Measurements from ENCODE around the gene PDP2.

DNA sequence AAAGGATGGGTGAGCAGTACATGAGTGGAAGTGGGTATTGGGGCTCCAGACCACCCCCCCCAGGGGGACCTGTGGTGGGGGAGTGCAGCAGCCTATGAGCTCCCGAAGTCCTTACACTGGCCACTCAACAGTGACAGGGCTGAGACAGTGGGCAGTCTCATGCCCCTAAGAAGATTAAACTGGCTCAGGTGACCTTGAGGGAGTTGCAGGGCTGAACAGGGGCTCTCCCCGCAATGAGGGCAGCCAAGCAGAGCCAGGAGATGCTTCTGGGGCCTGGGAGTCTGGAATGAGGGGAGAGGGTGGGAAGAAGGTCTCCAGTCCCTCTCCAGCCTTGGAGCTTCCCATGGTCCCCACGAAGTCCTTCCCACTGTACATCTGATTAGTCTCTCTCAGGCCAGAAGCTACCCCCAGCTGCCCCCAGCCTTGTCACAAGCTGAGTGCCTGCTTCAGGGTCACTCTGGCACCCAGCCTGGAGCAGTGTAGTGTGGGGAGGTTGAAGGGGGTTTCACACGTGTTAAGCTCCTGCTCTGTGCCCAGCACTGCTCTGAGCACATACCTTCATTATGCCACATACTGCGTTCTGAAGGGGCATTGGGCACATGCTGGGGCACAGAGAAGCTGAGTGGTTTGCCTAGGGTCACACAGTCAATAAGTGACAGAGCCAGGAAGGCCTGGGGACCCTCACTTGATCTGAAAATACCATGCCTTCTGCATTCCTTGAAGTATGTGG lies 39.4 kb downstream of the PDP2 start:
- TF ChIP-seq, protein P1, sequence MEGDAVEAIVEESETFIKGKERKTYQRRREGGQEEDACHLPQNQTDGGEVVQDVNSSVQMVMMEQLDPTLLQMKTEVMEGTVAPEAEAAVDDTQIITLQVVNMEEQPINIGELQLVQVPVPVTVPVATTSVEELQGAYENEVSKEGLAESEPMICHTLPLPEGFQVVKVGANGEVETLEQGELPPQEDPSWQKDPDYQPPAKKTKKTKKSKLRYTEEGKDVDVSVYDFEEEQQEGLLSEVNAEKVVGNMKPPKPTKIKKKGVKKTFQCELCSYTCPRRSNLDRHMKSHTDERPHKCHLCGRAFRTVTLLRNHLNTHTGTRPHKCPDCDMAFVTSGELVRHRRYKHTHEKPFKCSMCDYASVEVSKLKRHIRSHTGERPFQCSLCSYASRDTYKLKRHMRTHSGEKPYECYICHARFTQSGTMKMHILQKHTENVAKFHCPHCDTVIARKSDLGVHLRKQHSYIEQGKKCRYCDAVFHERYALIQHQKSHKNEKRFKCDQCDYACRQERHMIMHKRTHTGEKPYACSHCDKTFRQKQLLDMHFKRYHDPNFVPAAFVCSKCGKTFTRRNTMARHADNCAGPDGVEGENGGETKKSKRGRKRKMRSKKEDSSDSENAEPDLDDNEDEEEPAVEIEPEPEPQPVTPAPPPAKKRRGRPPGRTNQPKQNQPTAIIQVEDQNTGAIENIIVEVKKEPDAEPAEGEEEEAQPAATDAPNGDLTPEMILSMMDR (IDR thresholded peaks at IDR 0.05; ENCODE audit: insufficient read depth, low read length): no peak
- TF ChIP-seq POLR2AphosphoS5 (IDR thresholded peaks at IDR 0.05; ENCODE audit: low read depth) (no peak), GABPA (IDR thresholded peaks at IDR 0.05; ENCODE audit: low read depth) (no peak)
- TF ChIP-seq, protein P2, sequence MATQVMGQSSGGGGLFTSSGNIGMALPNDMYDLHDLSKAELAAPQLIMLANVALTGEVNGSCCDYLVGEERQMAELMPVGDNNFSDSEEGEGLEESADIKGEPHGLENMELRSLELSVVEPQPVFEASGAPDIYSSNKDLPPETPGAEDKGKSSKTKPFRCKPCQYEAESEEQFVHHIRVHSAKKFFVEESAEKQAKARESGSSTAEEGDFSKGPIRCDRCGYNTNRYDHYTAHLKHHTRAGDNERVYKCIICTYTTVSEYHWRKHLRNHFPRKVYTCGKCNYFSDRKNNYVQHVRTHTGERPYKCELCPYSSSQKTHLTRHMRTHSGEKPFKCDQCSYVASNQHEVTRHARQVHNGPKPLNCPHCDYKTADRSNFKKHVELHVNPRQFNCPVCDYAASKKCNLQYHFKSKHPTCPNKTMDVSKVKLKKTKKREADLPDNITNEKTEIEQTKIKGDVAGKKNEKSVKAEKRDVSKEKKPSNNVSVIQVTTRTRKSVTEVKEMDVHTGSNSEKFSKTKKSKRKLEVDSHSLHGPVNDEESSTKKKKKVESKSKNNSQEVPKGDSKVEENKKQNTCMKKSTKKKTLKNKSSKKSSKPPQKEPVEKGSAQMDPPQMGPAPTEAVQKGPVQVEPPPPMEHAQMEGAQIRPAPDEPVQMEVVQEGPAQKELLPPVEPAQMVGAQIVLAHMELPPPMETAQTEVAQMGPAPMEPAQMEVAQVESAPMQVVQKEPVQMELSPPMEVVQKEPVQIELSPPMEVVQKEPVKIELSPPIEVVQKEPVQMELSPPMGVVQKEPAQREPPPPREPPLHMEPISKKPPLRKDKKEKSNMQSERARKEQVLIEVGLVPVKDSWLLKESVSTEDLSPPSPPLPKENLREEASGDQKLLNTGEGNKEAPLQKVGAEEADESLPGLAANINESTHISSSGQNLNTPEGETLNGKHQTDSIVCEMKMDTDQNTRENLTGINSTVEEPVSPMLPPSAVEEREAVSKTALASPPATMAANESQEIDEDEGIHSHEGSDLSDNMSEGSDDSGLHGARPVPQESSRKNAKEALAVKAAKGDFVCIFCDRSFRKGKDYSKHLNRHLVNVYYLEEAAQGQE (IDR thresholded peaks at IDR 0.05; ENCODE audit: insufficient replicate concordance, low read depth): no peak

Measured in HL-60 (cell line).